Loucy (cell line): ENCODE measurements around the gene ANKRD35.

ENCODE experiments used
- EZH2phosphoT487 ChIP-seq: fragments of 200-600 bp; IDR thresholded peaks from 2 replicates; pipeline ENCODE4 v1.6.1; 2018; ENCODE audit warnings: antibody characterized with exemption, mild to moderate bottlenecking, moderate library complexity, borderline replicate concordance
- TF ChIP-seq, protein P1 (sequence below): fragments of 200-600 bp; sonication (generic); conservative IDR thresholded peaks from 2 replicates; pipeline ENCODE4 v1.5.1; 2014; ENCODE audit warnings: mild to moderate bottlenecking, antibody characterized with exemption, low read length

DNA sequence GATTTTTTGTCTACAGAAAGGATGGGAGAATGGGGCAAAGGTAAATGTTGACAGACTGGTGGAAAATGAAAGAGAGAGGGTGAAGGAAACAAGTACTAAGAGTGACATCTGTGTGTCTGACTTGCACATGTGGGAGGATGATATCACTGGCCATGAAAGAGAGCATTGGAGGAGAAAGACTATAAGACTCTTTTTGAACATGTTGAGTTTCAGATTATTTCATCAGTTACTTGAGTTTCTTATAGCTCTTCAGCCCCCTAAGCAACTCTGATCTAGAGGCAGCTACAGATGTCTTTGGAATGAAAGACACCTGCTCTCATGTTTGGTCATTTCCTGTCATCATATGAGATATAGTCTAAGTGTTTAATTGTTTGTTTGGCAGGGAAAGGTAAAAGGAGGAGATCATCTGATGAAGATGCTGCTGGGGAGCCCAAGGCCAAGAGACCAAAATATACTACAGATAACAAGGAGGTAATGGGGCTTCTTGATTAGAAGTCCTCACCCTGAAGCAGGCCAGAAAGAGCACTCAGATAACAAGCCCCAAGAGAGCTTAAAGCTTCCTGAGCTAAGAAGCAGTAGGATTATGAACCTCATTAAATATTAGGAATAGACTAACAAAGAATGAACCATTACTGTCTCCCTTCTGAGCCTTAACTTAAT, 57.2 kb downstream of the ANKRD35 start:
- TF ChIP-seq, protein P1, sequence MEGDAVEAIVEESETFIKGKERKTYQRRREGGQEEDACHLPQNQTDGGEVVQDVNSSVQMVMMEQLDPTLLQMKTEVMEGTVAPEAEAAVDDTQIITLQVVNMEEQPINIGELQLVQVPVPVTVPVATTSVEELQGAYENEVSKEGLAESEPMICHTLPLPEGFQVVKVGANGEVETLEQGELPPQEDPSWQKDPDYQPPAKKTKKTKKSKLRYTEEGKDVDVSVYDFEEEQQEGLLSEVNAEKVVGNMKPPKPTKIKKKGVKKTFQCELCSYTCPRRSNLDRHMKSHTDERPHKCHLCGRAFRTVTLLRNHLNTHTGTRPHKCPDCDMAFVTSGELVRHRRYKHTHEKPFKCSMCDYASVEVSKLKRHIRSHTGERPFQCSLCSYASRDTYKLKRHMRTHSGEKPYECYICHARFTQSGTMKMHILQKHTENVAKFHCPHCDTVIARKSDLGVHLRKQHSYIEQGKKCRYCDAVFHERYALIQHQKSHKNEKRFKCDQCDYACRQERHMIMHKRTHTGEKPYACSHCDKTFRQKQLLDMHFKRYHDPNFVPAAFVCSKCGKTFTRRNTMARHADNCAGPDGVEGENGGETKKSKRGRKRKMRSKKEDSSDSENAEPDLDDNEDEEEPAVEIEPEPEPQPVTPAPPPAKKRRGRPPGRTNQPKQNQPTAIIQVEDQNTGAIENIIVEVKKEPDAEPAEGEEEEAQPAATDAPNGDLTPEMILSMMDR, result no peak
- no peak for TF ChIP-seq EZH2phosphoT487
